K562 (cell line): ENCODE results near the gene MEX3D. TPM values are rescaled to one million over a fixed set of nuclear protein-coding genes. Genes with fewer than 3 reads are reported as not detected.

Source experiments
- ATAC-seq: fragments of 200-7000 bp; cut with Tn5 transposase; 3 replicates; pipeline ENCODE4 v1.9.1; 2020; ENCODE audit warnings: moderate library complexity
- BruUV-seq: library from RNA; stranded (reverse); fragments of 400-500 nt; replicated peaks from 2 replicates; lab custom pipeline; 2021; lab: Mats Ljungman, UMichigan
- CTCF ChIA-PET: fragments of 300-600 bp; formaldehyde crosslinking; extraction: SDS; loops from one replicate; lab custom pipeline; 2021; ENCODE audit warnings: low intra/inter-chr PET ratio; lab: Yijun Ruan, JAX
- POLR2A ChIA-PET: fragments of 300-600, 350-650 bp; sonication (Branson Sonifier 250); formaldehyde crosslinking; extraction: SDS; loops from one replicate; lab custom pipeline; 2021; ENCODE audit warnings: antibody characterized with exemption, inconsistent platforms; lab: Yijun Ruan, JAX
- DNase-seq, 4 experiments: peaks; one replicate each; pipeline versions ENCODE4 v3.0.0 to v3.0.0-alpha.2; 2011 to 2018; ENCODE audit warnings: low spot score in 3 of 4, mixed read lengths in 3 of 4; ENCODE audit errors: extremely low read depth in 1 of 4
- FAIRE-seq: peaks from 2 replicates; lab custom pipeline; 2011; peaks lifted over from hg19 to GRCh38; lab: Jason Lieb, UNC
- H2AFZ ChIP-seq: 2 replicates; pipeline ENCODE4 v1.6.0; 2011; ENCODE audit warnings: low read depth, low read length, control low read depth, inconsistent platforms
- H3K27ac ChIP-seq: fragments of 200-600 bp; 3 replicates; pipeline ENCODE4 v1.8.0; 2011; ENCODE audit warnings: low read depth, mild to moderate bottlenecking, control low read depth, inconsistent platforms, low read length, moderate library complexity, mixed read lengths; ENCODE audit errors: extremely low read depth
- H3K27me3 ChIP-seq, 2 experiments: fragments of 300-600 bp in 1 of 2; 2 replicates in 1 of 2; 3 replicates in 1 of 2; pipeline versions ENCODE4 v1.6.0 to v1.8.0; 2011; ENCODE audit warnings: inconsistent platforms in 2 of 2, low read length in 2 of 2, mild to moderate bottlenecking in 1 of 2, mixed read lengths in 1 of 2, moderate library complexity in 1 of 2; ENCODE audit not compliant: control insufficient read depth in 2 of 2, insufficient read depth in 2 of 2
- H3K36me3 ChIP-seq: fragments of 300-600 bp; 3 replicates; pipeline ENCODE4 v1.8.0; 2011; ENCODE audit warnings: mild to moderate bottlenecking, low read length, inconsistent platforms; ENCODE audit not compliant: control insufficient read depth, insufficient read depth
- H3K4me1 ChIP-seq, 2 experiments: fragments of 200-600 bp in 1 of 2; replicated peaks in 1 of 2; 2 replicates in 1 of 2; 3 replicates in 1 of 2; pipeline versions ENCODE4 v1.5.1 to v1.8.0; 2011; ENCODE audit warnings: inconsistent platforms in 2 of 2, low read length in 2 of 2, mild to moderate bottlenecking in 1 of 2, mixed read lengths in 1 of 2, moderate library complexity in 1 of 2; ENCODE audit not compliant: control insufficient read depth in 2 of 2, insufficient read depth in 2 of 2
- H3K4me2 ChIP-seq: 2 replicates; pipeline ENCODE4 v1.6.1; 2011; ENCODE audit warnings: low read length, control low read depth, inconsistent platforms, mixed read lengths; ENCODE audit not compliant: insufficient read depth
- H3K4me3 ChIP-seq: fragments of 200-600 bp; sonication (generic), shearing (Covaris generic); 2 replicates; pipeline ENCODE4 v1.5.1; 2016; ENCODE audit warnings: control low read depth, inconsistent platforms
- H3K79me2 ChIP-seq: fragments of 200-600 bp; 3 replicates; pipeline ENCODE4 v1.8.0; 2011; ENCODE audit warnings: low read length, inconsistent platforms; ENCODE audit not compliant: control insufficient read depth, insufficient read depth
- H3K9ac ChIP-seq, 2 experiments: 2 replicates each; pipeline versions ENCODE4 v1.6.0 to v1.6.1; 2011; ENCODE audit warnings: low read depth in 2 of 2, low read length in 2 of 2, control low read depth in 1 of 2, inconsistent platforms in 1 of 2, mild to moderate bottlenecking in 1 of 2, mixed read lengths in 1 of 2; ENCODE audit not compliant: insufficient read depth in 1 of 2
- H3K9me1 ChIP-seq: one replicate; pipeline ENCODE4 v1.6.0; 2011; ENCODE audit warnings: inconsistent platforms, mild to moderate bottlenecking, low read length, moderate library complexity; ENCODE audit not compliant: control insufficient read depth, insufficient read depth
- H3K9me3 ChIP-seq: replicated peaks from 2 replicates; pipeline ENCODE4 v1.5.1; 2011; ENCODE audit warnings: low read depth, low read length, inconsistent platforms; ENCODE audit not compliant: control insufficient read depth, insufficient read depth
- H4K20me1 ChIP-seq: replicated peaks from 2 replicates; pipeline ENCODE4 v1.6.1; 2011; ENCODE audit warnings: low read length, inconsistent platforms, mixed read lengths; ENCODE audit not compliant: control insufficient read depth, insufficient read depth
- ARID3B ChIP-seq: fragments of 250-450 bp; sonication (Bioruptor Pico); IDR thresholded peaks from 2 replicates; pipeline ENCODE4 v1.4.0; 2020; ENCODE audit warnings: borderline replicate concordance
- CEBPZ ChIP-seq: fragments of 150-350 bp; IDR thresholded peaks from 2 replicates; pipeline ENCODE4 v1.6.1; 2014; ENCODE audit warnings: low read depth, mild to moderate bottlenecking, low read length, borderline replicate concordance
- CTBP1 ChIP-seq: fragments of 450-650 bp; IDR thresholded peaks from 2 replicates; pipeline ENCODE4 v1.6.1; 2016; ENCODE audit warnings: borderline replicate concordance
- CXXC5 ChIP-seq: fragments of 250-450 bp; sonication (Bioruptor Pico); IDR thresholded peaks from 2 replicates; pipeline ENCODE4 v1.8.0; 2022; ENCODE audit warnings: inconsistent platforms, mild to moderate bottlenecking, moderate library complexity
- EP300 ChIP-seq: IDR thresholded peaks from 2 replicates; pipeline ENCODE4 v1.6.1; 2012; ENCODE audit warnings: low read length, improper control_type of control experiment
- GATAD2B ChIP-seq: fragments of 450-650 bp; IDR thresholded peaks from 2 replicates; pipeline ENCODE4 v1.6.1; 2017; ENCODE audit warnings: mild to moderate bottlenecking, borderline replicate concordance
- MAFF ChIP-seq: IDR thresholded peaks from 2 replicates; pipeline ENCODE4 v1.6.1; 2012; ENCODE audit warnings: low read length, improper control_type of control experiment
- NFIC ChIP-seq: fragments of 450-650 bp; IDR thresholded peaks from 2 replicates; pipeline ENCODE4 v1.6.1; 2017; ENCODE audit warnings: mild to moderate bottlenecking, inconsistent platforms
- POLR2G ChIP-seq: fragments of 200-400 bp; formaldehyde crosslinking; IDR thresholded peaks from 2 replicates; pipeline ENCODE4 v1.6.1; 2017; ENCODE audit warnings: low read depth, mild to moderate bottlenecking, antibody characterized with exemption, low read length, moderate library complexity
- RB1 ChIP-seq: fragments of 450-650 bp; IDR thresholded peaks from 2 replicates; pipeline ENCODE4 v1.6.1; 2017; ENCODE audit warnings: low read depth, mild to moderate bottlenecking
- ZNF197 ChIP-seq: fragments of 200-800 bp; sonication (Bioruptor generic); IDR thresholded peaks from 2 replicates; pipeline ENCODE4 v1.6.1; 2016; ENCODE audit warnings: low read depth, missing genetic modification characterization, missing compliant biosample characterization
- ZNF431 ChIP-seq: sonication (generic); formaldehyde crosslinking; IDR thresholded peaks from 2 replicates; pipeline ENCODE4 v1.8.0; 2022; ENCODE audit warnings: mild to moderate bottlenecking, missing genetic modification reagents
- WGBS: fragments of 100-300 bp; shearing (Covaris generic); methylation state at CpG from one replicate; pipeline ENCODE4 v1.1.6; 2016; ENCODE audit warnings: low coverage, mixed read lengths; ENCODE audit not compliant: insufficient coverage; ENCODE audit errors: missing lambda C conversion rate; 5-methylcytosine and 5-hydroxymethylcytosine counted together
- in situ Hi-C: fragments of 300-500 bp; cut with MboI; formaldehyde crosslinking; loops from 4 replicates; pipeline ENCODE4 v1.15.0; 2018; ENCODE audit warnings: inconsistent platforms, mixed read lengths
- intact Hi-C: fragments of 100-400 bp; cut with micrococcal nuclease; formaldehyde crosslinking; loops from 2 replicates; pipeline ENCODE4 v1.14.2; 2022
- polyA plus RNA-seq, 8 experiments: library from polyadenylated mRNA; depleted of rRNA in 4 of 8; stranded (reverse) in 5 of 8; unstranded in 3 of 8; fragments of >200 nt; fragmentation: Nextera tagmentation in 2 of 8; fragmentation: Illumina TruSeq in 1 of 8; extraction: Ambion mirVana in 2 of 8; extraction: Trizol in 1 of 8; gene quantifications; 2 replicates each; pipeline versions ENCODE4 v1.2.1 to v1.2.3, GENCODE V29; 2011 to 2014; ENCODE audit warnings: inconsistent platforms in 1 of 8, missing spikeins in 1 of 8
- total RNA-seq, 7 experiments: library from RNA; depleted of rRNA in 6 of 7; stranded (reverse); fragments of >200 nt in 6 of 7; fragmentation: Illumina TruSeq in 2 of 7; extraction: Trizol in 2 of 7; gene quantifications; 2 replicates each; pipeline versions ENCODE4 v1.2.1 to v1.2.3, GENCODE V29; 2011 to 2021; ENCODE audit warnings: low replicate concordance in 1 of 7
- TF ChIP-seq, protein P1 (sequence below), 2 experiments: IDR thresholded peaks in 1 of 2; conservative IDR thresholded peaks in 1 of 2; 2 replicates each; pipeline ENCODE4 v1.6.1; 2016; ENCODE audit warnings: low read depth in 2 of 2, mild to moderate bottlenecking in 1 of 2, missing compliant biosample characterization in 1 of 2, missing genetic modification characterization in 1 of 2, moderate library complexity in 1 of 2

The MEX3D gene
- total and polyA plus RNA-seq, 9 of the 15 experiments (the other 6 are each of a cell fraction or from before 2014, with no cell fraction given) = 1.7 to 39.3 (median 5.7) TPM

- peaks cover 32% of the 10 kb centered on the region for H3K79me2 ChIP-seq
- ATAC-seq (peak; percentile 70), DNase-seq (peak; percentile 47 to 56 (median 52)), FAIRE-seq (no peak)
- H3K27ac ChIP-seq = peak overlapping the region; percentile 54; the same call in 1 of the 3 replicates
- no peak overlapping the region for H2AFZ ChIP-seq
- ChIA-PET CTCF (no interaction called here), POLR2A (interaction anchor here (0.6 kb wide), 1 partner anchor 39 kb away, joined by 3 read pairs; no protein-coding TSS in a partner anchor)
- 1% methylated on average over 20 of the region's 108 CpGs for WGBS
- H4K20me1 ChIP-seq = peaks cover 5% of the 10 kb centered on the region
- in situ Hi-C loops (no loop called here), intact Hi-C loops (no loop called here)
- no peaks in the 10 kb centered on the region for H3K27me3 ChIP-seq
- BruUV-seq = no TSS peak
- no peaks in the 10 kb centered on the region for H3K36me3 ChIP-seq
- peaks cover 6 to 44% of the 10 kb centered on the region in 2 experiments for H3K4me1 ChIP-seq
- H3K9me3 ChIP-seq = no peaks in the 10 kb centered on the region
- no peaks in the 10 kb centered on the region for H3K9me1 ChIP-seq
- peak overlapping the region in 1 of 2 experiments; percentile 92; a peak in 3 of 4 replicates for H3K9ac ChIP-seq
- H3K4me3 ChIP-seq = peak overlapping the region; percentile 50
- peak overlapping the region; percentile 71; the same call in 1 of the 2 replicates for H3K4me2 ChIP-seq
- TF ChIP-seq, protein P1, sequence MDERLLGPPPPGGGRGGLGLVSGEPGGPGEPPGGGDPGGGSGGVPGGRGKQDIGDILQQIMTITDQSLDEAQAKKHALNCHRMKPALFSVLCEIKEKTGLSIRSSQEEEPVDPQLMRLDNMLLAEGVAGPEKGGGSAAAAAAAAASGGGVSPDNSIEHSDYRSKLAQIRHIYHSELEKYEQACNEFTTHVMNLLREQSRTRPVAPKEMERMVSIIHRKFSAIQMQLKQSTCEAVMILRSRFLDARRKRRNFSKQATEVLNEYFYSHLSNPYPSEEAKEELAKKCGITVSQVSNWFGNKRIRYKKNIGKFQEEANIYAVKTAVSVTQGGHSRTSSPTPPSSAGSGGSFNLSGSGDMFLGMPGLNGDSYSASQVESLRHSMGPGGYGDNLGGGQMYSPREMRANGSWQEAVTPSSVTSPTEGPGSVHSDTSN (CRISPR knock-in tag; IDR thresholded peaks at IDR 0.05; ENCODE audit: low read depth) = no peak
- TF ChIP-seq, protein P1 (tag; conservative IDR thresholded peaks at IDR 0.05; ENCODE audit: low read depth) = no peak
- TF ChIP-seq MAFF = no peak
- TF ChIP-seq RB1 = peak; percentile 39; the same call in 1 of the 2 replicates
- peak; percentile 56; the same call in 1 of the 2 replicates for TF ChIP-seq POLR2G
- TF ChIP-seq ARID3B (CRISPR knock-in tag) = no peak
- no peak for TF ChIP-seq ZNF197 (CRISPR knock-in tag)
- TF ChIP-seq GATAD2B = peak; percentile 69
- TF ChIP-seq CXXC5 (CRISPR knock-in tag) = peak; percentile 45; the same call in 1 of the 2 replicates
- TF ChIP-seq NFIC = 0 out of 2 replicates have a peak, but pooled peaks have one; percentile 12
- no peak for TF ChIP-seq CEBPZ
- peak; percentile 52; the same call in 1 of the 2 replicates for TF ChIP-seq CTBP1
- TF ChIP-seq ZNF431 (CRISPR knock-in tag) = no peak
- TF ChIP-seq EP300 = no peak
Measured at GRCh38 chr19:1567116-1567847, 843 bp downstream of the MEX3D start.
